Measurements from ENCODE around the gene SLX1A. TPM values are rescaled to one million over a fixed set of nuclear protein-coding genes. Genes with fewer than 3 reads are reported as not detected.

The SLX1A gene
- total RNA-seq, 1 donor from 2014 or later, result 39.6 TPM

DNA sequence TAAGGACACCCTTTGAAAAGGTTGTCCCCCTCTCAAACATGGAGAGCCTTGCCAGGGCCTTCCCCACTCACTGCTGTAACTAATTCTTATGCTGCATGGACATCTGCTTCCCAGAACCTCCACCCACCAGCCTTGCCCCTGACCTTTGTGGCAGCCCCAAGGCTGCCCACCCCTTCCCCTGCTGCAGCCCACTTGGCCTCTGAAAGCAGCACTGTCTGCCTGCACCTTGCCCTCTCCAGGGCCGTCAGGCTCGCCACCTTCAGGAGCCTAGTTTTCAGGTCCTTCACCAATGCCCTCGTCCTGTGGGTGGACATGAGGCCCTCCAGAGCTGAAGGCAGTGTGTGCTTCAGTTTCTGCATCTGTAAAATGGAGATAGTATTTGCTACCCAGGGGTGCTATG is 12.9 kb upstream of the SLX1A start:
- peaks cover 8% of the 10 kb centered on the region for H3K27me3 Mint-ChIP-seq (ENCODE audit: low read depth)
- H3K4me3 Mint-ChIP-seq, result no peak overlapping the region
- no peak for TF ChIP-seq CTCF (IDR thresholded peaks at IDR 0.05; ENCODE audit: unreplicated experiment)
- peaks cover 11% of the 10 kb centered on the region for H3K4me1 Mint-ChIP-seq
- DNase-seq (ENCODE audit: low spot score in 2 of 2, unreplicated experiment in 2 of 2), result no peak
- no peaks in the 10 kb centered on the region for H3K36me3 Mint-ChIP-seq
- H3K9me3 Mint-ChIP-seq, result no peaks in the 10 kb centered on the region
- H3K27ac Mint-ChIP-seq, result no peak overlapping the region

DNA sequence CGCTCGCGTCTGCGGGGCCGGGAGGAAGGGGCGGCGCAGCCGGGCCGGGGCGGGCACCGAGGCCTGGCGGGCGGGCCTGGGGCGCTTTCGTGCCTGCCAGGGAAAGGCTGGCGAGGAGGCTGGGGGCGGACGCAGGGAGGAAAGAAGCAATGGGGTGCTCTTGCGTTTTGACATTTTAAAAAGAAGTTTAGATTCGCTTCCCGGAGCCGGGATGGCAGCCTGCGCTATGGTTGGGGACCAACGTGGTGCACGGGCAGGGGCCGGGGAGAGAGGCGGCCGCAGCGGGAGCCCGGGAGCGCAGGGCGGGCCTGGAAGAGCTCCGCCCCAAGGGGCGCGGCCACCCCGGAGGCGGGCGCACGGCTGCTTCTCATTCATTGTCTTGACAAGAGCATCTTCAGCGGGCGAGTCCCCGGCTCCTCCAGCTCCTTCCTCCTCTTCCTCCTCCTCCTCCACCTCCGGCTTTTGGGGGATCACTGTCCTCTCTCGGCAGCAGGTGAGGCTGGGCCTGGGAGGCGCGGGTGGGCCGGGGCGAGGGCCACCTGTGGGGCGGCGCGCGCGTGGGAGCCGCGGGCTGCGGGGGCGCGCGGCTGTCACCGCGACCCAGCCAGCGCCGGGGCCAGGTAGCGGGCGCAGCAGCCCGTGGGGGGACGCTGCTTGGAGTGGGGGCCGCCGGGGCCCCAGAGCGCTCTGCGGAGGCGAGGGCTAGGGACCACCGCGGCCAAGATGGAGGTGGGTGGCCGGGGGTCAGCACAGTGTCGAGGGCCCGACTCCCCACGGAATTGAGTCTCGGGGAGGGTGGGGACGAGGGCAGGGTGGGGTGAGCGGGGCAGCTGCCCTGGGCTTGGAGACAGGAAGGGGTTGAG is 10.2 kb upstream of the SLX1A start, which contains the start of gene CORO1A:
Gene CORO1A (plus strand): TSS at position 370 of the 863 bp plus-strand sequence. CDS start 1,608 bp downstream, outside the sequence.
- Mint-ChIP-seq H3K4me1 (peaks cover 14% of the 10 kb centered on the region), H3K27me3 (ENCODE audit: low read depth) (peaks cover 8% of the 10 kb centered on the region), H3K27ac (peak within 1 kb of the TSS; percentile 64), H3K36me3 (no peaks in the 10 kb centered on the region), H3K9me3 (no peaks in the 10 kb centered on the region), H3K4me3 (peak within 1 kb of the TSS; percentile 77)
- TF ChIP-seq CTCF (IDR thresholded peaks at IDR 0.05; ENCODE audit: unreplicated experiment), result no peak
- DNase-seq (ENCODE audit: low spot score in 2 of 2, unreplicated experiment in 2 of 2), result peak; percentile 78 to 86

DNA sequence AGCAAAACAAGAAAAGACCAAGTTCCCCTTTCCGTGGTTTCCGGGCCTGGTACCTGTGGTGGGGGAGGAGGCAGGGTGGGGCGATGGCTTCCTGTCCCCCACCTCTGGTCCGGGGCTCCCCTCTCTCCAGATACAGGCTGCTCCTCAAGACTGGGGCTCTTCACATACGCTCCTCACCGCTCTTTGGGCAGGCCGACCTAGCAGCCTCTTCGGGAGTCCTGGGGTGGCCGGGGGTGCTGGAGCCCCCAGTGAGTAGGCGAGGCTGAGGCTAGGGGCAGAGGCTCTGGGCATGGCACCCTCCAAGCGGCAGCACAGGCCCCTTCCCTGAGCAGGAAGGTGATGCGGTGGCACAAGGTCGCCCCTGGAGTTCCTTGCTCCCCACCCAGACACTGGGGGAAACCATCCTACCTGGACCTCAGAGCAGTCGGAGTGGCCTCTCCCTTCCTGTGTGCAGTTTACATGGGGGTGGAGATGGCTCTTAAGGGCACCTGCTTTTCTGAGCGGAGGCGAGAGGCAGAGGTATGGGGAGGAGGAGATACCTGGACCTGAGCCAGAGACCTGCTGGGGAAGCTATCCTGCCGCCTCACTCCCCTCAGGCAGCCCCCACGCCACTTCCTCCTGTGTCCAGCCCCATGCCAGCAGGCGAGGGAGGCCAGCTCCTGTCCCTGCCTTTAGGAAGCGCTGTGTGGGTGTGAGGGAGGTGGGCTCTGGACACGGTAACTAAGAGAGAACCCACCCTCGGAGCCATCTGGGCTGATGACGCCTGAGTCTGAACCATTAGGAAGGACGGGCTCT is 9.4 kb upstream of the SLX1A start:
- H3K27ac Mint-ChIP-seq, result peak overlapping the region; percentile 30
- H3K36me3 Mint-ChIP-seq, result no peaks in the 10 kb centered on the region
- H3K9me3 Mint-ChIP-seq, result no peaks in the 10 kb centered on the region
- DNase-seq (ENCODE audit: low spot score in 2 of 2, unreplicated experiment in 2 of 2), result peak; percentile 30 to 61
- H3K4me1 Mint-ChIP-seq, result peaks cover 14% of the 10 kb centered on the region
- peaks cover 8% of the 10 kb centered on the region for H3K27me3 Mint-ChIP-seq (ENCODE audit: low read depth)
- TF ChIP-seq CTCF (IDR thresholded peaks at IDR 0.05; ENCODE audit: unreplicated experiment), result no peak
- peak overlapping the region; percentile 54 for H3K4me3 Mint-ChIP-seq

GRCh38 chr16:30184891-30185682 is 8.6 kb upstream of the SLX1A start:
- peaks cover 14% of the 10 kb centered on the region for H3K4me1 Mint-ChIP-seq
- H3K9me3 Mint-ChIP-seq, result no peaks in the 10 kb centered on the region
- peaks cover 8% of the 10 kb centered on the region for H3K27me3 Mint-ChIP-seq (ENCODE audit: low read depth)
- H3K4me3 Mint-ChIP-seq, result no peak overlapping the region
- H3K36me3 Mint-ChIP-seq, result no peaks in the 10 kb centered on the region
- no peak overlapping the region for H3K27ac Mint-ChIP-seq
- no peak for TF ChIP-seq CTCF (IDR thresholded peaks at IDR 0.05; ENCODE audit: unreplicated experiment)
- DNase-seq (ENCODE audit: low spot score in 2 of 2, unreplicated experiment in 2 of 2), result no peak

DNA sequence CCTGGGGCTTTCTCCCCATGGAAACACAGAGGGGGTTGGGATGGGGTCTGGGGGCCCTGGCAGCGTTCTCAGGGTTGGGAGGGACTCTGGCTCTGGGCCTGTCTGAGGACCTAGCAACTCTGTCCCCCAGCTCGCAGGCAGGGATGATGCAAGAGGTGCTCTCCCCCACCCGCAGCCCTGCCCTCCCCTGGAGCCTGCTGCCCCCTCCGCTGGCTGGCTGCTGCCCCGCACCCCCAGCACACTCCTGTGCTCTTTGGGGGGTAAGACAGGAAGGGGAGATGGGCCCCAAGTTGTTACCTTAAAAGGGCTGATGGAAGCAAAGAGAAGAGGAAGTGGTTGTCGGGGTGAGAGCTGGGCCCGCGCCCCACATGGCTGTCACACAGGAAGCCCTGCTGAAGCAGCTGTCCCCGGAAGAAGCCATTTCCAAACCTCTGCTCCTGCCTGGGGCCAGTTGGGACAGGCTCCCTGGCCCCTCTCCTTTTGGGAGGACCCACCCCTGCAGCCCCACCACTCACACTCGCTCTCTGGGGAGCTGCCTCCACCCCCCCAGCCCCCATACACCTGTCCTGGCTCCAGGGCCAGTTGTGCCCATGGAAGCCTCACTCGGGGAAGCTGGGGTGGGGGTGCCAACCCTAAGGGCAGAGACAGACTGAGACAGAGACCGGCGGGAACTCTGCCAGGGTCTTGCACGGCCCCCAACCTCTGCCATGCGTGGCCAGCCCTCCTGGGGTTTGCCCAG is 7.8 kb upstream of the SLX1A start:
- no peaks in the 10 kb centered on the region for H3K9me3 Mint-ChIP-seq

More for the DNA sequence above, 7.8 kb upstream of the SLX1A start:
- Mint-ChIP-seq H3K4me1 (peaks cover 14% of the 10 kb centered on the region), H3K27me3 (ENCODE audit: low read depth) (peaks cover 5% of the 10 kb centered on the region), H3K27ac (no peak overlapping the region), H3K4me3 (no peak overlapping the region), H3K36me3 (no peaks in the 10 kb centered on the region)
- no peak for TF ChIP-seq CTCF (IDR thresholded peaks at IDR 0.05; ENCODE audit: unreplicated experiment)
- DNase-seq (ENCODE audit: low spot score in 2 of 2, unreplicated experiment in 2 of 2), result no peak

All from mesothelial cell of epicardium (in vitro differentiated cells).